NK-92 (cell line): ENCODE measurements around the gene PCDHGC3.

Experiments
- DNase-seq: peaks from one replicate; lab custom pipeline; 2025; ENCODE audit not compliant: unreplicated experiment; lab: John Stamatoyannopoulos, UW

Gene PCDHGC3

DNA sequence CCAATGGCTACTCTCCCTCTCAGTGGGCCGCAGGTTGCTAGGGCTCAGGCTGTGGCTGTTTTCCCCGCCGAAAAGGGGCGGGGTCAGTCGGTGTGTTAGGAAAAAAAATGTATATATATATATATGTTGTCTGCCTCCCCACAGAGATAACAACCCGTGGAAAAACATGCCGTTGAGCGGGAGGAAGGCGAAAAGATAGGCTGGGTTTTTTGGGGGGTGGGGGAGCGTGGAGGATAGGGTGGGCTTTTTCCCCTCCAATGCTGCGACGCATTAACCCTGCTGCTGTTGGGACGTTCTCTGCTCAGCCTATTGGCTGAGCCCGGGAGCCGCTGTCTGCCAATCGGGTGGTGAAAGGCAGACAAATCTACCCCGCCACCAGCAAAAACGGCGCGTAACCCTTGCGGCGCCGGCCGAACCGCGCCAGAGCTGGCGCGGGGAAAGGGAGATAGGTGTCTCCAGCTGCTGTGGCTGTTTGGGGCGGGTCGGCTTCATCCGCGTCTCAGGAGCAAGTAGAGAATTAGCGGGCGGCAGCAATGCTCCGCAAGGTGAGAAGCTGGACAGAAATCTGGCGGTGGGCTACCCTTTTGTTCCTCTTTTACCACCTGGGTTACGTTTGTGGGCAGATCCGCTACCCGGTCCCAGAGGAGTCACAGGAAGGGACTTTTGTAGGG lies 9.0 kb downstream of the PCDHGC3 start, which contains the start of gene PCDHGC4:
Gene PCDHGC4, plus strand, starts transcription at position 390 of the 671 bp plus-strand sequence. Its CDS starts 144 bp downstream, at position 534.
- no peak for DNase-seq

GRCh38 chr5:141485321-141486055 lies 9.7 kb downstream of the PCDHGC3 start:
- DNase-seq, result no peak

- DNase-seq, result no peak
These were observed 10.3 kb downstream of the PCDHGC3 start for GRCh38 chr5:141486091-141486490.

DNA sequence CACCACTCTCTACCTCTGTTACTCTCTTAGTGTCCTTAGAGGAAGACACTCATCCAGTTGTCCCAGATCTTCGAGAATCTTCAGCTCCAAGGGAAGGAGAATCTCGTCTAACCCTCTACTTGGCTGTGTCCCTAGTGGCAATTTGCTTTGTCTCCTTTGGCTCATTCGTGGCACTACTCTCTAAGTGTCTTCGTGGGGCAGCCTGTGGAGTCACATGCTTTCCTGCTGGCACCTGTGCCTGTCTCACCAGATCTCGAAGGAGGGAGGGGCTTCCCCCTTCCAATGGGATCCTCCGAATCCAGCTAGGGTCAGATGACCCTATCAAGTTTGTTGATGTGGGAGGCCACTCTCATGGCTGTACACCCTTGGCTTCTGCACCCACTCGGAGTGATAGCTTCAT lies 11.4 kb downstream of the PCDHGC3 start:
- no peak for DNase-seq

DNA sequence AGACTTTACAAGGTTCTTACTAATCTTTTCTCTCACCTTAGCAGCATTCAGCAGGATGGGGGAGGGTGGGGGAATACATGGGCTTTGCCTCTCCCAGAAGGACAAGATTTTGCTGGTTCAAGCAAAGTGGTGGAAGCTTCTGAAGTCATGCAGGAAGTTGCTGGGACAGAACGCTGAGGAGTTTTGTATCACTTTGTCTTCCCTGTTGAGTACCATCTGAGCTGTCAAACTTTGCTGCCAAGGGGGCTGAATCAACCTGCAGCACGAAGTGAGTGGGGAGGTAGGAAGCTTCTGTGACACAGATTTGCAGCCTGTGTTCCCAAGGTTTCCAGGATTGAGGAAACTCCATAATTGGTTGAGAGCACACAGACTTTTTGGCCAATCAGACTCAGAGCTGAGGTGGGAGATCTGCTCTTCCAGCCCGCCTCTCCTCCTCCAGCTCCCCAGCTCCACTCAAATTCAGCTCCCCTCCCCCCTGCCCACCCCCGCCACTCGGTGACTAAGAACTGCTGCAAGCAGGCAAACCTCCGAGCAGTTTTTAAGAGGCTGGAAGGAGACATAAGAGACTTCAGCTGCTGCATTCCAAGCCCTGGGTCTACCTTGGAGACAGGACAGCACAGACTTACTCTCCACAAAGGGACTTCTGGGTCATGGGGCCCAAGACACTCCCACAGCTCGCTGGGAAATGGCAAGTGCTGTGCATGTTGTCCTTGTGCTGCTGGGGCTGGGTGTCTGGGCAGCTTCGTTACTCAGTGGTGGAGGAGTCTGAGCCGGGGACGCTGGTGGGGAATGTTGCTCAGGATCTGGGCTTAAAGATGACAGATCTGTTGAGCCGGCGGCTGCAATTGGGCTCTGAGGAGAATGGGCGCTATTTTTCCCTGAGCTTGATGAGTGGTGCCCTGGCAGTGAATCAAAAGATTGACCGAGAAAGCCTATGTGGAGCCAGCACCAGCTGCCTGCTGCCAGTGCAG lies 13.1 kb downstream of the PCDHGC3 start, which contains the start of gene PCDHGC5:
Gene PCDHGC5, plus strand, starts transcription at position 491 of the 971 bp plus-strand sequence. Its CDS starts 160 bp downstream, at position 651.
- no peak for DNase-seq

DNA sequence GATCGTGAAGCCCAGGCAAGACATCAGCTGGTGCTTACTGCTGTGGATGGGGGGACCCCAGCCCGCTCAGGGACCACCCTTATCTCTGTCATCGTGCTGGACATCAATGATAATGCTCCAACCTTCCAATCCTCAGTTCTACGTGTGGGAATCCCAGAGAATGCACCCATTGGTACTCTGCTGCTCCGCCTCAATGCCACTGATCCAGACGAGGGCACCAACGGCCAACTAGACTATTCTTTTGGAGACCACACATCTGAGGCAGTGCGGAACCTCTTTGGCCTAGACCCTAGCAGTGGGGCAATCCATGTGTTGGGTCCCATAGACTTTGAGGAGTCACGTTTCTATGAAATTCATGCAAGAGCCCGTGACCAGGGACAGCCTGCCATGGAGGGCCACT lies 14.1 kb downstream of the PCDHGC3 start:
- no peak for DNase-seq

GRCh38 chr5:141490271-141490670 lies 14.5 kb downstream of the PCDHGC3 start:
- DNase-seq, result no peak

DNA sequence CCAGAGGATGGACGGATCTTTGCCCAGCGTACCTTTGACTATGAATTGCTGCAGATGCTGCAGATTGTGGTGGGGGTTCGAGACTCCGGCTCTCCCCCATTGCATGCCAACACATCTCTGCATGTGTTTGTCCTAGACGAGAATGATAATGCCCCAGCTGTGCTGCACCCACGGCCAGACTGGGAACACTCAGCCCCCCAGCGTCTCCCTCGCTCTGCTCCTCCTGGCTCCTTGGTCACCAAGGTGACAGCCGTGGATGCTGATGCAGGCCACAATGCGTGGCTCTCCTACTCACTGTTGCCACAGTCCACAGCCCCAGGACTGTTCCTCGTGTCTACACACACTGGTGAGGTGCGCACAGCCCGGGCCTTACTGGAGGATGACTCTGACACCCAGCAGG lies 15.0 kb downstream of the PCDHGC3 start:
- no peak for DNase-seq

- no peak for DNase-seq
These were observed 15.8 kb downstream of the PCDHGC3 start for GRCh38 chr5:141491323-141492167.

DNA sequence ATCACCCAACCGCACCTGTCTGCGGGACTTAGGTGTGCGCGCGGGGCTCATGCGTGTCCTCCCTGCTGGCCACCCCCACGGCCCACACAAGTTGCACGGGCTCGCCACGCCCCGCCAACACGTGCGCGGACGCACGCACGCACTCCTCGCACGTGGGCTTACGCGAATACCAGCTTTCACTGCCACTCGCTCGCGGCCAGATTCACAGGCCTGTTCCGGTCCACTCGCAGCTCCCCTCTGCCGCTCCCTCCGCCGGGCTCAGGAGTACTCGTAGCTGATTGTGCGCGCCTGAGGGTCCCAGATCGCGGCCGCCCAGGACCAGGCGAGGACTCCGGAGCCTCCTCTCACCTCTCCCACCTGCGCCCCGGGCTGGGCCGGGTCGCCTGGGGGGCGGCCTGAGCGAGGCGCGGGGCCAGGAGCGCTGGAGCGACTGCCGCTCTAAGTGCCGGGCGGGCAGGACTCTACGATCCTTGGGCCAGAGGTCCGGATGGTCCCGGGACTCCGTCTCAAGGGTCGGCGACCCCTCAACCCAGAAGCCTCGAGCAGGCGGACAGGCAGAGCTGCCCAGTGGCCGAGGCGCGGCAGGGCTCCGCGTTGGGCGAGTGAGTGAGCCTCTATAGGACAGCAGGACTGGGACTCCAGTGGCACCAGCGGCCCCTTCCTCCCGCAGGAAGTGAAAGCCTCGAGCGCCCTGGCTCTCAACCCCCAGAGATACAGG lies 16.6 kb downstream of the PCDHGC3 start:
- no peak for DNase-seq

DNA sequence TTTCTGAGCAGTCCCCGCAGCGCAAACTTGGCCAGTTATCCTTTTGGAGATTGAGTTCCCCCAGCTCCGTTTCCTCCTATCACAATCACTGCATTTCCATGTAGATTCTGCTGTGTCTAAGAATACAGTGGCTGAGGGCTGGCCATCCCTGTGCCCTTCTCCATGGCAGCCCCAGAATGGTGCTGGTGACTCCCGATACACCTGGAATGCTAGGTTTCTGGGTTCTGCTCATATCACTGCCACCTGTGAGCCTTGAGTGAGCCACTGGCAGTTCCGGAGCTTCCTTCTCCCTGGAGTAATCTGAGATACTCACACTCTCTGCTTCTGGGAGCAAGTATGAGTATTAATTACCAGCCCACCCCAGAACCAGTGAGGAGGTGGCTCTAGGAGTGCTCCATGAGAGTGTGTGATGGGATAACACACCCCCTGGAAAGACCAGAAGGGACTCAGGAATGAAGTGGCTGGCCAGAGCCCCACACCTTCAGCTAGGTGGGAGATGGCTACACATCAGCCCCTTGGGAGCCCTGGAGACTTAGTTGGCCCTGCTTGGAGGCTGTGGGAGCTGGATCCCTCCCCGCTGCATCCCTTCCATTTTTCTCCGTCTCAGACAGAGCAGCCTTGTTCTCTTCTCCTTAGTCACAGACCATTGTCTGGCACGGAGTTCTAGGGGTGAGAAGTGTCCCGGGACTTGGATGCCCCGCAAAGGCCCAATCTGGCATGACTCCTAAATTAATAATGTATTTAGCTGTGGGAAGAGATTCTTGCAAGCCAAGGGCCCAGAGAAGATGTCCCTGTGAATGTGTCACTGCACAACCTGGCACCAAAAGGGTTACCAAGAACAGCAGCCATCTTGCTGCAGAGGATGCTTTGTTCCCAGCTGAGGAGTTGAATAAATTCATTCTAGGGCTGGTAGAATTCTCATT lies 18.0 kb downstream of the PCDHGC3 start:
- no peak for DNase-seq

DNA sequence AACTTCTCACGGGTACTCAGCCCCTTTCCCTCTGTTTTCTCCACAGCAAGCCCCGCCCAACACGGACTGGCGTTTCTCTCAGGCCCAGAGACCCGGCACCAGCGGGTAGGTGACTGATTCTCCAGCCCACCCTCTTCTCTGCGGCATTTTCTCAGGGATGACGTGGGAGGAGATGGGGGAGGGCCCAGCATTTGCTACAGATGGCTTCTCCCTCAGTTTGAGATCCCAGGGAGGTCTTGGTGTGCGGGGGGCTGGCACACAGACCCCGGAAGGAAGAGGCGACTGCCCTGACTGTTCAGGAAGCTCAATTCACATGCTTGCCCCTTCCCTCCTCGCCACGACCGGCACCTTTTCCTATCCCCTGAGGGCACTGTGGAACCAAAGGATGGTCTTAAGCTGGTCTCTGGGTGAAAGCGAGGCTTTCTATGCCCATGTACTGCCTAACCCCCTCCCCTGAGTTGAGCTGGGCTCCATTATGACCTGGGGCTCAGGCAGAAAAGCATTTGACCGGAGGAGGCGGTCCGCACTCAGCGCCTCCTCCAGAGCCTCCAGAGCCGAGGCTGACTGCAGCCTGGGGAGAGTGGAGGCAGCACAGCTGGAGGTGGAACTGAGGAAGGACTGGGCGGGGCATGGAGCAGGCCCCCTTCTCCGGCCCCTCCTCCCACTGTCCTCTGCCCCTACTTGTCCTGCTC lies 19.1 kb downstream of the PCDHGC3 start:
- DNase-seq, result no peak

- no peak for DNase-seq
These were observed 19.7 kb downstream of the PCDHGC3 start for GRCh38 chr5:141495453-141495811.

DNA sequence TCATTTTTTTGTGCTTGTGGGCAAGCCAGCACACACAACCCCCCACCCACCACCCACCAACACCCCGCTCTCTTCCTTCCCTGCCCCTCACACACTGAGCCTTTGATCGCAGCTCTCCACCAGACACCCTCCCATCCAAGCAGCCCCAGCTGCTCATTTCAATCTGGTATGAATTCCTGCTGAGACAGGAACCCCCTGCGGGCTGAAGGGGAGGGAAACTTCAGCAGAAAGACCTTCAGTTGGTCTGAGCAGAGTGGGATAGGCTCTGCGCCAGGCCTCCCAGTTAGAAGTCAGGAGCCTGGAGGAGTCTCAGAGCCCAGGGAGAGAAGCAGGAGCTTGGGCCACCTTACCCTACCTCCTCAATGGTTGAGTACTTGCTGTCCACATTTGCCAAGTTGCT lies 20.3 kb downstream of the PCDHGC3 start:
- DNase-seq, result no peak

- no peak for DNase-seq
These were observed 26.0 kb downstream of the PCDHGC3 start for GRCh38 chr5:141501761-141502160.

- DNase-seq, result no peak
These were observed 27.9 kb downstream of the PCDHGC3 start for GRCh38 chr5:141503681-141504080.

GRCh38 chr5:141504216-141504615 lies 28.4 kb downstream of the PCDHGC3 start:
- DNase-seq, result no peak
